Osteoblast (primary cell): Measurements from ENCODE around the gene SH3RF2. TPM values are rescaled to one million over a fixed set of nuclear protein-coding genes. Genes with fewer than 3 reads are reported as not detected.
"Not testable (repeated sequence)": the region's sequence is repeated elsewhere in the genome, so short reads cannot be mapped to it uniquely, and the experiment has no call there.

Experiments used
- DNase-seq: peaks from one replicate; pipeline ENCODE4 v3.0.0; 2011; ENCODE audit warnings: low spot score, mixed read lengths; ENCODE audit not compliant: insufficient read length; ENCODE audit errors: missing footprints
- H2AFZ ChIP-seq: 2 replicates; pipeline ENCODE4 v1.6.0; 2011; ENCODE audit warnings: mild to moderate bottlenecking, low read length
- H3K27ac ChIP-seq: 2 replicates; pipeline ENCODE4 v1.5.1; 2011; ENCODE audit warnings: mild to moderate bottlenecking, low read depth, low read length, moderate library complexity
- H3K27me3 ChIP-seq: 2 replicates; pipeline ENCODE4 v1.6.0; 2012; ENCODE audit warnings: mild to moderate bottlenecking, control low read depth, inconsistent platforms, low read length, moderate library complexity; ENCODE audit not compliant: insufficient read depth
- H3K36me3 ChIP-seq: 2 replicates; pipeline ENCODE4 v1.5.1; 2011; ENCODE audit warnings: mild to moderate bottlenecking, low read length, control low read depth, moderate library complexity; ENCODE audit not compliant: insufficient read depth
- H3K4me1 ChIP-seq: 2 replicates; pipeline ENCODE4 v1.5.1; 2011; ENCODE audit warnings: mild to moderate bottlenecking, low read length, control low read depth, moderate library complexity; ENCODE audit not compliant: insufficient read depth
- H3K4me2 ChIP-seq: 2 replicates; pipeline ENCODE4 v1.6.0; 2011; ENCODE audit warnings: mild to moderate bottlenecking, low read length; ENCODE audit not compliant: insufficient read depth
- H3K4me3 ChIP-seq: fragments of 200-600 bp; sonication (generic); 3 replicates; pipeline ENCODE4 v1.5.1; 2012; ENCODE audit warnings: mild to moderate bottlenecking, low read length, inconsistent platforms; ENCODE audit not compliant: insufficient read depth
- H3K79me2 ChIP-seq: 2 replicates; pipeline ENCODE4 v1.6.0; 2012; ENCODE audit warnings: mild to moderate bottlenecking, low read length, control low read depth, inconsistent platforms; ENCODE audit not compliant: insufficient read depth
- H3K9me3 ChIP-seq: 2 replicates; pipeline ENCODE4 v1.5.1; 2011; ENCODE audit warnings: low read depth, low read length, control low read depth
- H4K20me1 ChIP-seq: 2 replicates; pipeline ENCODE4 v1.6.0; 2012; ENCODE audit warnings: mild to moderate bottlenecking, low read length, control low read depth; ENCODE audit not compliant: insufficient read depth
- total RNA-seq: library from RNA; depleted of rRNA; stranded (reverse); fragments of >200 nt; gene quantifications from 2 replicates; pipeline ENCODE4 v1.2.3, GENCODE V29; 2012
- TF ChIP-seq, protein P1 (sequence below): IDR thresholded peaks from 2 replicates; pipeline ENCODE4 v1.5.1; 2011; ENCODE audit warnings: mild to moderate bottlenecking, low read depth, low read length, moderate library complexity; ENCODE audit errors: extremely low read depth

The SH3RF2 gene
- total RNA-seq, 1 donor = 4.0 TPM

DNA sequence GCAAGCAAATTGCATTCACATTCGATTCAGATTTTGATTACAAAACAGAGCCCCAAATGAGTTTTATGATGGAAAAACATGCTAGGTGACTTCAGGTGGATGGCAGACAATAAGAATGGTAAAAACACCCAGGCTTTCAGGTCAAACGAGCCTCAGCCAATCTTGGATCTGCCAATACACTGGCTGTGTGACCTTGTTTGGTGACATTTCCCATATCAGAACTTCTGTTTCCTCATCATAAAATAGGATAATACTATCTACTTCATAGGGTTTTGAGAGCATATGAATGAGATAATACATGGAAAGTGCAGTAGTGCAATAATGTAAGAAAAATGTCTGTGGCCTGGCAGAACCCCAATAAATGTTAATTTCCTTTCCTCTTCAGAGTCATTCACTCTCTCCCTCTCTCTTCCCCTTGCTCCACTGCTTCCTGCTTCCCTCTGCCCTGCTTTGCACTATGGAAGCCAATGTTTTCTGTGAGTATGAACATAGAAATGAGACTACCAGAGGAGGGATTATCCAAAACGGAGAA lies 54.7 kb downstream of the SH3RF2 start:
- Histone ChIP-seq H2AFZ (no peak overlapping the region), H3K79me2 (no peaks in the 10 kb centered on the region), H3K9me3 (no peaks in the 10 kb centered on the region), H3K27ac (no peak overlapping the region), H3K4me2 (no peak overlapping the region), H4K20me1 (no peaks in the 10 kb centered on the region), H3K27me3 (no peaks in the 10 kb centered on the region), H3K4me3 (no peak overlapping the region), H3K36me3 (no peaks in the 10 kb centered on the region), H3K4me1 (peaks cover 23% of the 10 kb centered on the region)
- TF ChIP-seq, protein P1, sequence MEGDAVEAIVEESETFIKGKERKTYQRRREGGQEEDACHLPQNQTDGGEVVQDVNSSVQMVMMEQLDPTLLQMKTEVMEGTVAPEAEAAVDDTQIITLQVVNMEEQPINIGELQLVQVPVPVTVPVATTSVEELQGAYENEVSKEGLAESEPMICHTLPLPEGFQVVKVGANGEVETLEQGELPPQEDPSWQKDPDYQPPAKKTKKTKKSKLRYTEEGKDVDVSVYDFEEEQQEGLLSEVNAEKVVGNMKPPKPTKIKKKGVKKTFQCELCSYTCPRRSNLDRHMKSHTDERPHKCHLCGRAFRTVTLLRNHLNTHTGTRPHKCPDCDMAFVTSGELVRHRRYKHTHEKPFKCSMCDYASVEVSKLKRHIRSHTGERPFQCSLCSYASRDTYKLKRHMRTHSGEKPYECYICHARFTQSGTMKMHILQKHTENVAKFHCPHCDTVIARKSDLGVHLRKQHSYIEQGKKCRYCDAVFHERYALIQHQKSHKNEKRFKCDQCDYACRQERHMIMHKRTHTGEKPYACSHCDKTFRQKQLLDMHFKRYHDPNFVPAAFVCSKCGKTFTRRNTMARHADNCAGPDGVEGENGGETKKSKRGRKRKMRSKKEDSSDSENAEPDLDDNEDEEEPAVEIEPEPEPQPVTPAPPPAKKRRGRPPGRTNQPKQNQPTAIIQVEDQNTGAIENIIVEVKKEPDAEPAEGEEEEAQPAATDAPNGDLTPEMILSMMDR = no peak
- peak; percentile 31 for DNase-seq

DNA sequence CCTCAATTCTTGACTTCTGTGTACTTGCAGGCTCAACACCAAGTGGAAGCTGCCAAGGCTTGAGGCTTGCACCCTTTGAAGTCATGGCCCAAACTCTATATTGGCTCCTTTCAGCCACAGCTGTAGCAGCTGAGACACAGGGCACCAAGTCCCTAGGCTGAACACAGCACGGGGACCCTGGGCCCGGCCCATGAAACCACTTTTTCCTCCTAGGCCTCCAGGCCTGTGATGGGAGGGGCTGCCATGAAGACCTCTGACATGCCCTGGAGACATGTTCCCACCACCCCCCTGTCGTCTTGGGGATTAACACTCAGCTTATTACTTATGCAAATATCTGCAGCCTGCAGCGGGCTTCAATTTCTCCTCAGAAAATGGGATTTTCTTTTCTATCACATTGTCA lies 57.2 kb downstream of the SH3RF2 start:
- H3K4me2 ChIP-seq, H3K4me3 ChIP-seq, DNase-seq, H4K20me1 ChIP-seq, H3K79me2 ChIP-seq, H3K27me3 ChIP-seq, H3K36me3 ChIP-seq, H3K27ac ChIP-seq, H3K9me3 ChIP-seq, H2AFZ ChIP-seq: not testable (repeated sequence)
- peaks cover 17% of the 10 kb centered on the region for H3K4me1 ChIP-seq

DNA sequence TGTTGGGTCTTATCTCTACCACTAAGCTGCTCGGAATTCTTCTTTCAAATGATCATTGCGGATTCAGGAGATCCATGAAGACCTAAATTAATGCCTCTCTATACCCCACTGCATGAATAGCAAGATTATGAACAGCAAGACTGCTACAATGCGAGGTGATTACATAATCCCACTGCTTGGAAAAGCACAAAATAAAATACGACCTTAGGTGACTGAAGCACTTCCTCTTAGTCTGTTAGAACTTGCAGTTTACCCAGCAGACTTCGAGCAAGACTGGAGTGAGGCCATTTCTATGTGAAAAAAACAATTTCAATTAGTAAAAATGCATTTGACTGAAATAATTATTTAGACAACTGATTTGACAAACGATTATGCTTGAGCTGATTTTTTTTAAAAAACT lies 59.8 kb downstream of the SH3RF2 start:
- no peaks in the 10 kb centered on the region for H4K20me1 ChIP-seq
- H2AFZ ChIP-seq = no peak overlapping the region
- H3K4me1 ChIP-seq = peaks cover 3% of the 10 kb centered on the region
- H3K4me3 ChIP-seq = no peak overlapping the region
- no peaks in the 10 kb centered on the region for H3K36me3 ChIP-seq
- no peaks in the 10 kb centered on the region for H3K27me3 ChIP-seq
- no peak overlapping the region for H3K27ac ChIP-seq
- TF ChIP-seq, protein P1 = no peak
- DNase-seq = no peak
- no peaks in the 10 kb centered on the region for H3K79me2 ChIP-seq
- H3K4me2 ChIP-seq = no peak overlapping the region
- no peaks in the 10 kb centered on the region for H3K9me3 ChIP-seq

DNA sequence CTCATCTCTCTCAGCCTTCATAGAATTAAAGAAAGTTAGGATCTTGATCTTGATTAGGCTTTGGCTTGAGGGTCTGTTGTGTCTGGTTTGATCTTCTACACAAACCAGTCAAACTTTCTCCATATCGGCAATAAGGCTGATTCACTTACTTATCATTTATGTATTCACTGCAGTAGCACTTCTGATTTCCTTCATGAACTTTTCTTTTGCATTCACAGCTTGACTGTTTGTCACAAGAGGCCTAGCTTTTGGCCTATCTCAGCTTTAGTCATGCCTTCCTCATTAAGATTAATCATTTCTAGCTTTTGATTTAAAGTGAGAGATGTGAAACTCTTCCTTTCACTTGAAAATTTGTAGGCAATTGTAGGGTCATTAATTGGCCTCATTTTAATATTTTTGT lies 62.8 kb downstream of the SH3RF2 start:
- DNase-seq = no peak
- no peaks in the 10 kb centered on the region for H3K4me1 ChIP-seq
- no peaks in the 10 kb centered on the region for H3K27me3 ChIP-seq
- H3K9me3 ChIP-seq = no peaks in the 10 kb centered on the region
- H2AFZ ChIP-seq = no peak overlapping the region
- H3K36me3 ChIP-seq = no peaks in the 10 kb centered on the region
- TF ChIP-seq, protein P1 = no peak
- H3K4me2 ChIP-seq = no peak overlapping the region
- no peaks in the 10 kb centered on the region for H4K20me1 ChIP-seq
- no peak overlapping the region for H3K4me3 ChIP-seq
- no peaks in the 10 kb centered on the region for H3K79me2 ChIP-seq
- no peak overlapping the region for H3K27ac ChIP-seq

DNA sequence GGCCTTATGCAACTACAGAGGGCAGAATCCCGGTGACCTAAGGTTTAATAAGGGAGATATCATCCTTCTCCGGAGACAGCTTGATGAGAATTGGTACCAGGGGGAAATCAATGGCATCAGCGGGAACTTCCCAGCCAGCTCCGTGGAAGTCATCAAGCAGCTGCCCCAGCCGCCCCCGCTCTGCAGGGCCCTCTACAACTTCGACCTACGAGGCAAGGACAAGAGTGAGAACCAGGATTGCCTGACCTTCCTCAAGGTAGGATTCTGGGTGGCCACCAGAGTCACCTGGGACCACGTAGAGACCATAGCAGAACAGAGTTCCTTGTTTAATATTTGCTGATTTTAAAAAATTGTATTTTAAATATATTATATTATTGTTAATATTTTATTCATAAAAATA lies 63.7 kb downstream of the SH3RF2 start:
- H2AFZ ChIP-seq = no peak overlapping the region
- DNase-seq = no peak
- peaks cover under 1% of the 10 kb centered on the region for H3K4me1 ChIP-seq
- H3K4me2 ChIP-seq = no peak overlapping the region
- H3K79me2 ChIP-seq = no peaks in the 10 kb centered on the region
- H3K9me3 ChIP-seq = no peaks in the 10 kb centered on the region
- TF ChIP-seq, protein P1 = no peak
- no peaks in the 10 kb centered on the region for H3K36me3 ChIP-seq
- H3K27me3 ChIP-seq = no peaks in the 10 kb centered on the region
- H3K4me3 ChIP-seq = no peak overlapping the region
- no peaks in the 10 kb centered on the region for H4K20me1 ChIP-seq
- no peak overlapping the region for H3K27ac ChIP-seq
